ENCODE measurements around the gene TNN.
"Not testable (repeated sequence)": the region's sequence is repeated elsewhere in the genome, so short reads cannot be mapped to it uniquely, and the experiment has no call there.

DNA sequence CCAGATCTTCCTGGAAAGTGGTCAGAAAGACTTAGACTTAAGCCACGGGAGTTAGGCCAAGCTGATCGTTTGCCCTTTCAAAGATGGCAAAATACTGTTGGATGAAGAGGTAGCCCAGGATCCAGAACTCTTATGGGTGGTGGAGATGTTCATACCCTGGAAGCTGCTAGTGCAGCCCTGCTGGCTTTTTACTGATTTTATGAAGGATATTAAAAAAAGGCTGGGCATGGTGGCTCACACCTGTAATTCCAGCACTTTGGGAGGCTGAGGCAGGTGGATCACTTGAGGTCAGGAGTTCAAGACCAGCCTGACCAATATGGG is 43.8 kb upstream of the TNN start:
- TF ChIP-seq, protein P1, sequence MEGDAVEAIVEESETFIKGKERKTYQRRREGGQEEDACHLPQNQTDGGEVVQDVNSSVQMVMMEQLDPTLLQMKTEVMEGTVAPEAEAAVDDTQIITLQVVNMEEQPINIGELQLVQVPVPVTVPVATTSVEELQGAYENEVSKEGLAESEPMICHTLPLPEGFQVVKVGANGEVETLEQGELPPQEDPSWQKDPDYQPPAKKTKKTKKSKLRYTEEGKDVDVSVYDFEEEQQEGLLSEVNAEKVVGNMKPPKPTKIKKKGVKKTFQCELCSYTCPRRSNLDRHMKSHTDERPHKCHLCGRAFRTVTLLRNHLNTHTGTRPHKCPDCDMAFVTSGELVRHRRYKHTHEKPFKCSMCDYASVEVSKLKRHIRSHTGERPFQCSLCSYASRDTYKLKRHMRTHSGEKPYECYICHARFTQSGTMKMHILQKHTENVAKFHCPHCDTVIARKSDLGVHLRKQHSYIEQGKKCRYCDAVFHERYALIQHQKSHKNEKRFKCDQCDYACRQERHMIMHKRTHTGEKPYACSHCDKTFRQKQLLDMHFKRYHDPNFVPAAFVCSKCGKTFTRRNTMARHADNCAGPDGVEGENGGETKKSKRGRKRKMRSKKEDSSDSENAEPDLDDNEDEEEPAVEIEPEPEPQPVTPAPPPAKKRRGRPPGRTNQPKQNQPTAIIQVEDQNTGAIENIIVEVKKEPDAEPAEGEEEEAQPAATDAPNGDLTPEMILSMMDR (IDR thresholded peaks at IDR 0.05), result not testable (repeated sequence)
- not testable (repeated sequence) for TF ChIP-seq POLR2A (IDR thresholded peaks at IDR 0.05)
